K562 (cell line): ENCODE results near the gene CNTN5.

Experiments used
- EGR1 ChIP-seq: fragments of 450-650 bp; conservative IDR thresholded peaks from 2 replicates; pipeline ENCODE4 v1.6.1; 2017; ENCODE audit warnings: mild to moderate bottlenecking
- FOXJ3 ChIP-seq: sonication (generic); formaldehyde crosslinking; IDR thresholded peaks from 2 replicates; pipeline ENCODE4 v1.4.0; 2020; ENCODE audit warnings: mild to moderate bottlenecking, missing genetic modification reagents
- GTF2E2 ChIP-seq: fragments of 200-800 bp; sonication (Bioruptor generic); IDR thresholded peaks from 2 replicates; pipeline ENCODE4 v1.6.1; 2016; ENCODE audit warnings: missing genetic modification characterization, missing compliant biosample characterization
- HDAC2 ChIP-seq: fragments of 450-650 bp; IDR thresholded peaks from 2 replicates; pipeline ENCODE4 v1.6.1; 2016; ENCODE audit warnings: mild to moderate bottlenecking
- JUND ChIP-seq, 2 experiments: IDR thresholded peaks; 2 replicates in 1 of 2; 3 replicates in 1 of 2; pipeline ENCODE4 v1.6.1; 2011; ENCODE audit warnings: borderline replicate concordance in 2 of 2, low read depth in 2 of 2, low read length in 2 of 2, improper control_type of control experiment in 1 of 2, missing biosample characterization in 1 of 2, missing genetic modification characterization in 1 of 2, missing genetic modification reagents in 1 of 2
- NCOA1 ChIP-seq: fragments of 450-650 bp; IDR thresholded peaks from 2 replicates; pipeline ENCODE4 v1.6.1; 2016; ENCODE audit warnings: low read depth
- PHF8 ChIP-seq: fragments of 200-600 bp; sonication (generic); IDR thresholded peaks from 2 replicates; pipeline ENCODE4 v1.6.1; 2012; ENCODE audit warnings: mixed run types, mild to moderate bottlenecking, inconsistent platforms, low read length, moderate library complexity, borderline replicate concordance
- POLR2A ChIP-seq: fragments of 450-650 bp; conservative IDR thresholded peaks from 2 replicates; pipeline ENCODE4 v1.6.1; 2016
- SETDB1 ChIP-seq: IDR thresholded peaks from one replicate; pipeline ENCODE4 v1.6.1; 2012; ENCODE audit warnings: low read length, control low read depth, inconsistent platforms
- SPI1 ChIP-seq: IDR thresholded peaks from 2 replicates; pipeline ENCODE4 v1.6.1; 2011; ENCODE audit warnings: low read depth, low read length, control low read depth, borderline replicate concordance
- TEAD4 ChIP-seq, 2 experiments: sonication (generic) in 1 of 2; formaldehyde crosslinking in 1 of 2; IDR thresholded peaks; 2 replicates each; pipeline versions ENCODE4 v1.6.1 to v1.8.0; 2012 to 2022; ENCODE audit warnings: borderline replicate concordance in 1 of 2, inconsistent platforms in 1 of 2, low read length in 1 of 2, mild to moderate bottlenecking in 1 of 2, missing genetic modification reagents in 1 of 2
- TF ChIP-seq, protein P1 (sequence below), 3 experiments: IDR thresholded peaks in 2 of 3; conservative IDR thresholded peaks in 1 of 3; 2 replicates each; pipeline ENCODE4 v1.5.1; 2011 to 2012; ENCODE audit warnings: low read length in 3 of 3, mild to moderate bottlenecking in 3 of 3, control low read depth in 2 of 3, improper control_type of control experiment in 1 of 3, inconsistent platforms in 1 of 3, low read depth in 1 of 3, mixed read lengths in 1 of 3, moderate library complexity in 1 of 3; ENCODE audit not compliant: insufficient read depth in 2 of 3
- TF ChIP-seq, protein P2 (sequence below): fragments of 450-650 bp; IDR thresholded peaks from 2 replicates; pipeline ENCODE4 v1.7.0; 2016; ENCODE audit warnings: borderline replicate concordance
- TF ChIP-seq, protein P3 (sequence below): sonication (generic); formaldehyde crosslinking; IDR thresholded peaks from 2 replicates; pipeline ENCODE4 v1.8.0; 2023; ENCODE audit warnings: mild to moderate bottlenecking, missing genetic modification reagents

DNA sequence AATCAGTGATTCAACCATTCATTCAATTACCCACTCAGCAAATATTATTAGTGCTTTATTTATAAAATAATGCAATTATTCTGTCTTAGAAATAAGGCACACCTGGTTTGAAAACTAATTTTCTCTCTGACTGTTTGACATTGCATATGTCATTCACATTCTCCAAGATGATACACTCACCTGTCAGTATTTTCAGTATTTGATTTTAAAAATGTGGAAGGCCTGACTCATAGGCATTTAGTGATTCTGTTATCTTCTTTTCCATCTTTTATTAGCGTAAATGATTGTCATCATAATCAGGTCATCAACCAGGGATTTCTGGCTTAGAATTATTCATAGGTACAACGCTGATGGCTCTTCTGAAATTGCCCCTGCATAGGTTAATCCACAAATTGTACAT lies 480.9 kb downstream of the CNTN5 start:
- no peak for TF ChIP-seq SETDB1
- TF ChIP-seq POLR2A, result no peak
- no peak for TF ChIP-seq TEAD4 (IDR thresholded peaks at IDR 0.05; ENCODE audit: low read length)
- TF ChIP-seq TEAD4 (CRISPR knock-in tag; IDR thresholded peaks at IDR 0.05; ENCODE audit: borderline replicate concordance), result no peak
- no peak for TF ChIP-seq PHF8
- TF ChIP-seq EGR1, result no peak
- no peak for TF ChIP-seq HDAC2
- TF ChIP-seq, protein P1, sequence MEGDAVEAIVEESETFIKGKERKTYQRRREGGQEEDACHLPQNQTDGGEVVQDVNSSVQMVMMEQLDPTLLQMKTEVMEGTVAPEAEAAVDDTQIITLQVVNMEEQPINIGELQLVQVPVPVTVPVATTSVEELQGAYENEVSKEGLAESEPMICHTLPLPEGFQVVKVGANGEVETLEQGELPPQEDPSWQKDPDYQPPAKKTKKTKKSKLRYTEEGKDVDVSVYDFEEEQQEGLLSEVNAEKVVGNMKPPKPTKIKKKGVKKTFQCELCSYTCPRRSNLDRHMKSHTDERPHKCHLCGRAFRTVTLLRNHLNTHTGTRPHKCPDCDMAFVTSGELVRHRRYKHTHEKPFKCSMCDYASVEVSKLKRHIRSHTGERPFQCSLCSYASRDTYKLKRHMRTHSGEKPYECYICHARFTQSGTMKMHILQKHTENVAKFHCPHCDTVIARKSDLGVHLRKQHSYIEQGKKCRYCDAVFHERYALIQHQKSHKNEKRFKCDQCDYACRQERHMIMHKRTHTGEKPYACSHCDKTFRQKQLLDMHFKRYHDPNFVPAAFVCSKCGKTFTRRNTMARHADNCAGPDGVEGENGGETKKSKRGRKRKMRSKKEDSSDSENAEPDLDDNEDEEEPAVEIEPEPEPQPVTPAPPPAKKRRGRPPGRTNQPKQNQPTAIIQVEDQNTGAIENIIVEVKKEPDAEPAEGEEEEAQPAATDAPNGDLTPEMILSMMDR (IDR thresholded peaks at IDR 0.05 in 2 of 3, conservative IDR thresholded peaks at IDR 0.05 in 1 of 3; ENCODE audit: insufficient read depth in 2 of 3, low read depth in 1 of 3, low read length in 3 of 3), result no peak
- no peak for TF ChIP-seq JUND (IDR thresholded peaks at IDR 0.05; ENCODE audit: borderline replicate concordance, low read depth, low read length)
- no peak for TF ChIP-seq JUND (tag; IDR thresholded peaks at IDR 0.05; ENCODE audit: borderline replicate concordance, low read depth, low read length)
- no peak for TF ChIP-seq SPI1
- TF ChIP-seq, protein P2, sequence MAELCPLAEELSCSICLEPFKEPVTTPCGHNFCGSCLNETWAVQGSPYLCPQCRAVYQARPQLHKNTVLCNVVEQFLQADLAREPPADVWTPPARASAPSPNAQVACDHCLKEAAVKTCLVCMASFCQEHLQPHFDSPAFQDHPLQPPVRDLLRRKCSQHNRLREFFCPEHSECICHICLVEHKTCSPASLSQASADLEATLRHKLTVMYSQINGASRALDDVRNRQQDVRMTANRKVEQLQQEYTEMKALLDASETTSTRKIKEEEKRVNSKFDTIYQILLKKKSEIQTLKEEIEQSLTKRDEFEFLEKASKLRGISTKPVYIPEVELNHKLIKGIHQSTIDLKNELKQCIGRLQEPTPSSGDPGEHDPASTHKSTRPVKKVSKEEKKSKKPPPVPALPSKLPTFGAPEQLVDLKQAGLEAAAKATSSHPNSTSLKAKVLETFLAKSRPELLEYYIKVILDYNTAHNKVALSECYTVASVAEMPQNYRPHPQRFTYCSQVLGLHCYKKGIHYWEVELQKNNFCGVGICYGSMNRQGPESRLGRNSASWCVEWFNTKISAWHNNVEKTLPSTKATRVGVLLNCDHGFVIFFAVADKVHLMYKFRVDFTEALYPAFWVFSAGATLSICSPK, result no peak
- no peak for TF ChIP-seq FOXJ3 (CRISPR knock-in tag)
- TF ChIP-seq NCOA1, result no peak
- TF ChIP-seq GTF2E2 (tag), result no peak
- TF ChIP-seq, protein P3, sequence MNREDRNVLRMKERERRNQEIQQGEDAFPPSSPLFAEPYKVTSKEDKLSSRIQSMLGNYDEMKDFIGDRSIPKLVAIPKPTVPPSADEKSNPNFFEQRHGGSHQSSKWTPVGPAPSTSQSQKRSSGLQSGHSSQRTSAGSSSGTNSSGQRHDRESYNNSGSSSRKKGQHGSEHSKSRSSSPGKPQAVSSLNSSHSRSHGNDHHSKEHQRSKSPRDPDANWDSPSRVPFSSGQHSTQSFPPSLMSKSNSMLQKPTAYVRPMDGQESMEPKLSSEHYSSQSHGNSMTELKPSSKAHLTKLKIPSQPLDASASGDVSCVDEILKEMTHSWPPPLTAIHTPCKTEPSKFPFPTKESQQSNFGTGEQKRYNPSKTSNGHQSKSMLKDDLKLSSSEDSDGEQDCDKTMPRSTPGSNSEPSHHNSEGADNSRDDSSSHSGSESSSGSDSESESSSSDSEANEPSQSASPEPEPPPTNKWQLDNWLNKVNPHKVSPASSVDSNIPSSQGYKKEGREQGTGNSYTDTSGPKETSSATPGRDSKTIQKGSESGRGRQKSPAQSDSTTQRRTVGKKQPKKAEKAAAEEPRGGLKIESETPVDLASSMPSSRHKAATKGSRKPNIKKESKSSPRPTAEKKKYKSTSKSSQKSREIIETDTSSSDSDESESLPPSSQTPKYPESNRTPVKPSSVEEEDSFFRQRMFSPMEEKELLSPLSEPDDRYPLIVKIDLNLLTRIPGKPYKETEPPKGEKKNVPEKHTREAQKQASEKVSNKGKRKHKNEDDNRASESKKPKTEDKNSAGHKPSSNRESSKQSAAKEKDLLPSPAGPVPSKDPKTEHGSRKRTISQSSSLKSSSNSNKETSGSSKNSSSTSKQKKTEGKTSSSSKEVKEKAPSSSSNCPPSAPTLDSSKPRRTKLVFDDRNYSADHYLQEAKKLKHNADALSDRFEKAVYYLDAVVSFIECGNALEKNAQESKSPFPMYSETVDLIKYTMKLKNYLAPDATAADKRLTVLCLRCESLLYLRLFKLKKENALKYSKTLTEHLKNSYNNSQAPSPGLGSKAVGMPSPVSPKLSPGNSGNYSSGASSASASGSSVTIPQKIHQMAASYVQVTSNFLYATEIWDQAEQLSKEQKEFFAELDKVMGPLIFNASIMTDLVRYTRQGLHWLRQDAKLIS (CRISPR knock-in tag), result no peak
